GM11168 (cell line): ENCODE measurements around the gene GPR176.

ENCODE experiments used
- in situ Hi-C: fragments of 300-500 bp; cut with MboI; formaldehyde crosslinking; loops from one replicate; pipeline ENCODE4 v1.12.0; 2022; ENCODE audit warnings: low sequenced_read_pairs; ENCODE audit not compliant: unreplicated experiment

Gene GPR176

DNA sequence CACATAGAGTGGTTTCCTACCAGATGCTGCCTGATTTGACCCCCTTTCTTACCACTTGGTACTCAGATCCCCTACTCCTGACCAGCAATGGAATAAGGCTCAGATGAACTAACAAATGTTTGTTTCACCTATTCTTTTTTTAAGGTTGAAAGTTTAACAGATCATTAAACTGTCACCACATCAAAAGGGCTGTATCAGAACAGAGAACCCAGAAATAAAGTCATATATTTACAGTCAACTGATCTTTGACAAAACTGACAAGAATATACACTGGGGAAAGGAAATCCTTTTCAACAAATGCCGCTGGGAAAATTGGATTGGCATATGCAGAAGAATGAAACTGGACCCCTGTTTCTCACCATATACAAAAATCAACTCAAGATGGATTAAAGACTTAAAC is 56.0 kb downstream of the GPR176 start:
- in situ Hi-C loops: no loop called here

DNA sequence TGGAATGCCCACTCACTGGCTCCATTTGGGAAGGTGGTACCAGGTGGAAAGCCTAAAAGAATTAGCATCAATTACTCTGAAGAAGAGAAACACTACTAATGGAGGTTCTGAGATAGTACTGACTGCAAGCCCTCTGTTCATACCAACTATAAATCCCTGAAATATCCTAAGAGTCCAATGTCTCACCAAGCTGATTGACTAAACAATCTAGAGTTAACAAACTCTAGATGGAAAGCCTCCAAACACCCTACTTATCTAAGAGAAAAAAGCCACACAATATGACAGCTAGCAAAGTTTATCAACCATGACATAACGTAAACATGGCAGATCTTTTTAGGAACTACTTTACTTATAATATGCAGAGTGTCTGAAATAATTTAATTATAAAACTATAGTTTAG is 59.2 kb downstream of the GPR176 start:
- in situ Hi-C loops: no loop called here

DNA sequence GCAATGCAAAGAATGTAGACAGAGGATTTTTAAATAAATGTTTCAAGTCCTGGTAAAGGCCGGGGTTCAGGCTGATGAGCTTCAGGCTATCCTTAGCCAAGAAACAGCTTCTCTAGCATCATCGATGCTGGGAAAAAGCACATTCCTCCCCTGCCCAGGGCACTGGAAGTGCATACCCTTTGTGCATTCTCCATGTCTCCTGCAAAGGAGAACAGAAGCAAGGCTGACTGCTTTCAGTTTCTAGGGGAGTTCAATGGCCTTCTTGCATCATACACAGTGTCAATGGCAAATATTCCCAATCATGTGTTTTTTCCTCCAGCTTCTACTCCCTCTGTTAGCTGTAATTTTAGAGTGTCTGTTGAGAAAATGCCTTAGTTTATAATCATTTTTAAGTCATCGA is 59.9 kb downstream of the GPR176 start:
- in situ Hi-C loops: no loop called here

DNA sequence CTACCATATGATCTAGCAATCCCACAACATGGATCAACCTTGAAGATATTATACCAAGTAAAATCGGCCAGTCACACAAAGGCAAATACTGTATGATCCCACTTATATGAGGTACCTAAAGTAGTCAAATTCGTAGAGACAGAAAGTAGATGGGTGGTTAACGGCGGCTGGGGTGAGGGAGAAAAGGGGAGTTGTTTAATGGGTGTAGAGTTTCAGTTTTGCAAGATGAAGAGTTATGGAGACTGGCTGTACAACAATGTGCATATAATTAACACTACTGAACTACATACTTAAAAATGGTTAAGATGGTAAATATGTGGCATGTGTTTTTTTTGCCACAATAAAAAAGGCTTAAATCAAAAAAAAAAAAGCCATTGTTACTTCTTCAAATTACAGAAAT is 60.4 kb downstream of the GPR176 start:
- in situ Hi-C loops: no loop called here

DNA sequence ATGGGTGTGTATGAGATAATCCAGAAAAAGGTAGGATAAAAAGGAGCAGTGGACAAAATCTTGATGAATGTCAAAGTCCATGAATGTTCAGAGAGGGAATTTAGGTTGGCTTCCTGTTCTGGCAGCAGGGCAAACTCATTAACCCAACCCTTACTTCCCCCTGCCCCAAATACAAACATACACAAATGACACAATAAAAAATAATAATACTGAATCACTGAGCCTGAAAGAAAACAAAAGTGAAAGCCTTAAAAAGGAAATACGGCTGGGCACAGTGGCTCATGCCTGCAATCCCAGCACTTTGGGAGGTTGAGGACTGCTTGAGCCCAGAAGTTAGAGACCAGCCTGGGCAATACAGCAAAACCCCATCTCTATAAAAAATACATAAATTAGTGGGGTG is 62.9 kb downstream of the GPR176 start:
- in situ Hi-C loops: no loop called here

DNA sequence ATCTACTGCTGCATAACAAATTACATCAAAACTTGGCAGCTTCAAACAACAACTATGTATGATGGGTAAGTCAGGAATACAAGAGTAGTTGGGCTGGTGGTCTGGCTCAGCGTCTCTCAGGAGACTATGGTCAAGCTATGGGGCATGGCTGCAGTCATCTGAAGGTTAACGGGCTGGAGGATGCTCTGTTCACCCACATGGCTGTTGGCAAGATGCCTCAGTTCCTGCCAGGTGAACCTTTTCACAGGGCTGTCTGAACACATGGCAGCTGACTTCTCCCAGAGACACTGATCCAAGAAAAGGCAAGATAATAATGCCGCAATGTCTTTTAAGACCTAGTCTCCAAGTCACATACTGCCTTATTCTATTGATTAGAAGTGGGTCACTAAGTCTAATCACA is 63.7 kb downstream of the GPR176 start:
- in situ Hi-C loops: no loop called here

DNA sequence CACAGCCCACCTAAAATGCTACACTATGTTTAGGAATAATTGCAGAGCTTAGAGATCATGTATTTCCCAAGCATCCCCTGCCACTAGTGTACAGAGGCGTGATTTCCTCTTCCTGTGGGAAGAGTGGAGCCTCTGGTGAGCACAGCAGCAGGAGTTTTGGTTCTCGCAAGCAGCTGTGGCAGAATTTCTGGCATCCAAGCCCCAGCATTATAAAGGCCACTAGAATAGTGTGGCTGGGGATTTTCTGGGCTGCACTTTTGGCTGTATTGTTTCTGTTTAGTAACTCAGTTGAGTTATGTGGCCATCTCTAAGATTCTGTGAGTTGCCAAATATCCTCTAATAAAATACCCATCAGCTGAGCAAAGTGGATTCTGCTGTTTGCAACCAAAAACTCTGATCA is 64.7 kb downstream of the GPR176 start:
- in situ Hi-C loops: no loop called here

DNA sequence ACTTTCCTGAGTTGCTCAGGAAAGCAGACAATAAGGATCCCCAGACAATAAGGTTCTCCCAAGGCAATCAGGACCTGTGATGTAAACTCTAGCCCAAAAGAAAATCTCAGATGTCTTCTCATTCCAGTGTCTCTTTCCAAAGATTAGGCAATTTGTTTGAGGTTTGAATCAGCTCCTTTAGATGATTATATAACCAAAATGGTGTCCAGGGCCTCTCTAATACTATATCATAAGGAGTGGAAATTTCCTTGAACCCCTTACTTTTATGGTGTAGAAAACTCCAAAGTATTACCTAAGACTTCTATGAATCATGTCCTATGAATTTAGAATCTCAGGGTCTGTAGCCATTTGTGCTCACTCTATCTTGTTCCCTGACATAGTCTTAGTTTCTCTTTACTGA is 65.9 kb downstream of the GPR176 start:
- in situ Hi-C loops: no loop called here

DNA sequence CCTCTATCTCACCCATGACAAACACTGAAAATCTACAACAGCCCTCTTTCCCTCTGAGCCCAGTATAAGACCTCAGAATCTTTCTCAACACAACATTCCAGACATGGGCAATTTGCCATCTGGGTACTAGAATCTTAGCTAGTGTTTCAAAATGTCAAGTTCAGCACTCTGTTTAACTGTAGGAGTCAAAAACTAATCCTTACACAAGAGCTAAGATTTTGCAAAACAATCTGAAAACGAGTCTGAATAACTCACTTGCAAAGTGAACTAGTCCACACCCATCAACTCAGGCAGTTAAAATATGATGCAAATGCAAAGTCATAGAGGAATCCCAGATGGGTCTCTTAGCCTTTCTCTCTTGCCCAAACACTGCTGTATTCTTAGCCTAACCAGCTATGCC is 67.8 kb downstream of the GPR176 start:
- in situ Hi-C loops: no loop called here

DNA sequence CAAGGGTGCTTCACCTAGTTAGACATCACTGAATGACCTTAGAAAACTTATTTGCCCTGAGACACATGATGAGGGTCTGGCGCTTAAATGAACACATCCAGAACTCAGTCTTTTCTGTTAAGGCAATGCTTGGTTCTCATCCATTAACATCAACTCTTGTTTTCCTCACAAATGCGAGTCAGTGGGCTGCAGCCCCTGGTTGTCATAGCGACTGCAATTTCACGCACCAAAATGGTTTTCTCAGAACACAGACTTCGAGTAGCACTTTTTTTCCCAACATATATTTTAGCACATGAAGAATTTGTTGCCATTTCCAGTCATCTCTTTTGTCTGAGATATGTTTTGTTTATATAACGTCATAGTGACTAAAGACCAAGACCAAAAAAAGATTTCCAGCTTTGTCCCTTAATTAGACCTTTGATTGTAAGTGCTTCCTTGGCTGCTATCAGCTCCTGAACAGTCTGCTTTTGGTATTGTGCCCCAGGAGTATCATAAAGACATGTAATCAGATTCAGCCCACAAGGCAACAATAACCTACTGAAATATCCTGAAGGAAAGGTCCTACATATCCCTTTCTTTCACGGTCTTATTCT is 68.5 kb downstream of the GPR176 start:
- in situ Hi-C loops: no loop called here

DNA sequence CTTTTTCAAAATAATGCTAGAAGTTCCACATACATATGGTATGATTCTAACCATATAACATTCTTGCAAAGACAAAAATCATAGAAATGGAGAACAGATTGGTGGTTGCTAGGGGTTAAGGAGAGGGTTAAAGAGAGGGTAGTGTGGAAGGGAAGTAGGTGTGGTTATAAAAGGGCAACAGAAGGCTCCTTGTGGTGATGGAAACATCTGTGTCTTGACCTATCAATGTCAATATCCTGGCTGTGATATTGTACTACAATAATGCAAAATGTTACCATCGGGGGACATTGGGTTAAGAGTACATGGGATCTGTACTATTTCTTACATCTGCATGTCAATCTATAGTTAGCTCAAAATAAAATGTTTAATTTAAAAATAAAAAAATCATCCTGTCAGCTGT is 69.6 kb downstream of the GPR176 start:
- in situ Hi-C loops: no loop called here

DNA sequence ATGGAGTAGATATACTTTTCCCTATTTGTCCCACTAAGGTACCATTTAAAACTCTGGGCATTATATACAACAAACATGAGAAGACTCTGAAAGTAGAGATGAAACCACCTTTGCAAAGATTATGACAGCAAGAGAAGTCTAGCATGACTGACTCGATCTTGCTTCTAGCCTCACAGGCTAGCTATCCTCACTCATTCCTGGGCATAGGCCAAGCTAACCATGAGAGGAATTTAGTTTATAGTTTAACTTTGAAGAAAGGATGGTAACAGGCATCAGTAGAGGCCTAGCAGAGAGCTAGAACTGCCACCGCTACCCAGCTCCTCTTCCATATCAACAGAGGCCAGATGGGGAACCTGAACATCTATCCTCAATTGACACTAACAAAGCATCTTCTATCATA is 74.0 kb downstream of the GPR176 start:
- in situ Hi-C loops: no loop called here

DNA sequence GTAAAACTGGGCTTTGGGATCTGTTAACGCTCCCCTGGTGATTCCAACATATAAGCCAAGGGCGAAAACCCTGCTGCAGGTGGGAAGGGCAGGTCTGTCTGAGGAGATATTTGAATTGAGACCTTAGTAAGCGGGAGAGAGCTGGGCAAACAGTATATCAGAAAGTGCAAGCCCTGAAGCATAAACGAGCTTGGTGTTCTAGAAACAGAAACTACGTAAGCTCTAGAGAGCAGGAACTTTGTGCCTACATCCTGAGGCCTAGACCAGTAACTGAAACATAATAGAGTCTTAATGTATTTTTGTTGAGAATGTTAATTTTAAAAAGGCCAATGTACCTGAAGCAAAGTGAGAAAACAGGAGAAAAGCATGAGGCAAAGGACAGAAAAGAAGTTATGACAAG is 74.5 kb downstream of the GPR176 start:
- in situ Hi-C loops: no loop called here

DNA sequence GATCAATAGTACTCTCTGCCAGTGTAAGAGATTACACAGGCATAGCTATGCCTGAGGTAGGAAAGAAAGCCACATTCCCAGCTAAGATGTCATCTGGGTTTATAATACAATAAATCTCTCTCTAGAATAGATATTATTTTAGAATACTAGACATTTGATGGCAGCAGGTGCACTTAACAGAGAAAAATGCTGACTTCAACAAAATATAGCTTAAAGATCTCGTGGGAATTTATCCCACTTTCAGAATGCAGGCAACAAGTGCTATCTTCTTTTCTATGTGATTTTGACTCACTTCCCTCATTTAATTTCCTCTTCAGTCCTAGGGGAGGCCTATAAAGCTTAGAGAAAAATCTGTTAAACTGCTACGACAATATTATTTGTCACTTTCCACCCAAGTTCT is 76.5 kb downstream of the GPR176 start:
- in situ Hi-C loops: no loop called here

DNA sequence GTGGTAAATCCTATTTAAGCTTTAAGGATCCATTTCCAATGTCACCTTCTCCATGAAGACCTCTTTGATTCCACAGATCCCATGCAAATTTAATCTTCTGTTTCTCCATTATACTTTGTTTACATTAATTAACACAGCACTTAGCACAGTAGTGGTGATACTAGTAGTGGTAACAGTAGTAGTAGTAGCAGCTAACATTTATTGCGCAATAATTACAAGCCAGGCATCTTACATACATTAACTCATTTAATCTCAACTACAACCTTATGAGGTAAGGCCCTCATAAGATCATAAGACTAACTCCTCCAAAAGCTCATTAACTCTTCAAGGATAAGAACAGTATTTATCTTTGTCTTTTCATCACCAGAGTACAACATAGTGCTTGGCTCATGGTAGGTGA is 82.6 kb downstream of the GPR176 start:
- in situ Hi-C loops: no loop called here

DNA sequence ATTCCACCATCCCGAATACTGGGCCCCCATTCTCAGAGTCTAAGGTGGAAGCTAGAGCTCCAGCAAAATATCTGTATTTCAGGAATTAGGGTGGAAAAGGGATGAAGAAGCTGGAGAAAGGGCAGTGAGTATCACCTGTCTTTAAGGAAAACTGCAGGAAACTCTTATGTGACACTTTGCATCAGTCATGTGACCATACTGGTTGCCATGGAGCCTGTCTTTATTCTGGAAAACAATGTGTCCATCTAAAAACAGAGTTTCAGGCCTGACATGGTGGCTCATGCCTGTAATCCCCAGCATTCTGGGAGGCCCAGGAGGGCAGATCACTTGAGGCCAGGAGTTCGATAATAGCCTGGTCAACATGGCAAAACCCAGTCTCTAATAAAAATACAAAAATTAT is 84.5 kb downstream of the GPR176 start:
- in situ Hi-C loops: no loop called here

DNA sequence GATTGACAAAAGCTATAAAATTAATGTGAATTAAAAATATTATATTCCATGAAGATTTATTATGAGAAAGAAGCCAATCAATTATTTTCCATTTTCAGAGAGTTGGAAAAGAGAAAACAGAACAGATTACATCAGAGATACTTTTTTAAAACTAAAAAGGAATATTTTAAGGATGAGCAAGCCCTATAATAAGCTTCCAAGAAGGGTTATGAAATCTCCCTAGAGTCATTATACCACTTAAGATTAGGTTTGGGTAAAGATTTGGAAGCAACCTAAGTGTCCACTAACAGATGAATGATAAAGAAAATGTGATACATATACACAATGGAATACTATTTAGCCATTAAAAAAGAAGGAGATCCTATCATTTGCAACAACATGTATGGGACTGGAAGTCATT is 85.8 kb downstream of the GPR176 start:
- in situ Hi-C loops: no loop called here

DNA sequence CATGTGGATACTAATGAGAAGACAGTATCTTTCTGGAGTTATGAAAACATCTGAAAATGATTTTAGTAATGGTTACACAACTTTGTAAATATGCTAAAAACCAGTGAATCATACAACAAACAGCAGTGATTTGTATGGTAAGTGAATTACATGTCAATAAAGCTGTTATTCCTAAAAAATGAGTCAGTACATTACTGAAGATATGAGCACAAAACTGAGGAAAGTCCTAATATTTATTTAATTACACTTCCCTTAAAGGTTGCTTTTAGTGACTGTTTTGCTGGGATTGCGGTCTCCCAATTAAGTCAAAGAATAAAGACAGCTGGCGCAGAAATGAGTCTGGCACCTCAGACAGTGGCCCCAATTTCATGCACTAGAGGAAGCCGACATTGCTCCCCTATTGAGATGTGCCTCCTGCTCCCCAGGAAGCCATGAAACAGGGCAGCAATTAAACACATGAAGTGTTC is 86.5 kb downstream of the GPR176 start:
- in situ Hi-C loops: no loop called here

DNA sequence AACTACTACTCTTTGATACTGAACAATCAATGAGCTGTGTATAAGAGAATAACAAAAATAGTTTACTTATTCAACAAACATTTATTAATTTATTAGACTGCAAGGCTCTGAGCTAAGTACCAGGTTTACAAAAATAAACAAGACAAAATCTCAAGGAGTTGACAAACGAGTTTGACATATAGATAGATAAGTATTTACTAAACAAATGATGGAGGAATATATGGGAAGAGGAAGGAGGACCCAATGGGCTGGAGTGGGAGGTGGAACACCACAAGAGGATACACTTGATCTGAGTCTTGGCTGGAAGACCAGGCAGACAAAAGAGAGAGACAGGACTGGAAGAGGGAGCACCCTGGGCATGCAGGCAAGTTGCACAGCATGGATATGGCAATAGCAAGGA is 89.9 kb downstream of the GPR176 start:
- in situ Hi-C loops: no loop called here

DNA sequence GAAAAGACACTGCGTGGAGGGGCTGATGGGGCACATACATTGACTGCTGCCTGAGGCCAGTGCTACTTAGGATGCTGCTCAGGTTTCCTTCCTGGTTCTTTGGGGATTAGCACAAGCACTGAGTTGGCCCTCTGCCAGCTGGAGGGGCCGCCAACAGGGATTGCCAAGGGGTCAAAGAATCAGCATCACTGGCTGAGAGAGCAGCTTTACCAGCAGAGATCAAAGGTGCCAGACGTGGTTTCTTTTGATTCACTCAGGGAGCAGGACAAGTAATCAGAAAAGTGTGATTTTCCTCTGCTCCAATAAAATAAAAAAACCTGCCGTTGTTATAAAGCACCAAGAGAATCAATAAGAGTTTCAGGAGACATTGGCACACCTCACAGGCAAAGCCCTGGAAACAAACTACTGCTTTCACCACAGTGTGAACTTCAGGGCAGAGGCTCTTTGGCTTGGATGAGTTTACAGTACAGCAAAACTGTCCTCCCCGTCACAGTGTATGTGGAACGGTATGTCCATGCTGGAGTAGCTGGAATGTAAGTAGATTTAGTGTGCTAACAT is 91.6 kb downstream of the GPR176 start:
- in situ Hi-C loops: no loop called here

DNA sequence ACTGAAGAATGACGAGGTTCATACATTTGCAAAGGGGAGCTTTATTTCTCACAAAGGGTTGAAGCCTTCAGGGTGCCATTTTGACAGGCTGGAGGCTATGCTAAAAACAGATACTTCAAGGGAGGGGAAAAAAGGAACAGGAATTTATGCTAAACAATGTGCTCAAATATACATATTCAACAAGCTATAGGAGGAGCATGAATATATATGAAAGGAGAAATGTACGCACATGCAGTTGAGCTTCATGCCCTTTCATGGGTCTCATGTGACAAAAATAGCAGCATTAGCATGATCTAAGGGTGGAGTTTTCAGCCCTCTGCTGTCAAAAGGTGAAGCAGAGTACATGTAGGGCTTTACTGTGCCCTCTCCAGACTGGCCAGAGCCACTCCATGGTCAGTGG is 93.1 kb downstream of the GPR176 start:
- in situ Hi-C loops: no loop called here

DNA sequence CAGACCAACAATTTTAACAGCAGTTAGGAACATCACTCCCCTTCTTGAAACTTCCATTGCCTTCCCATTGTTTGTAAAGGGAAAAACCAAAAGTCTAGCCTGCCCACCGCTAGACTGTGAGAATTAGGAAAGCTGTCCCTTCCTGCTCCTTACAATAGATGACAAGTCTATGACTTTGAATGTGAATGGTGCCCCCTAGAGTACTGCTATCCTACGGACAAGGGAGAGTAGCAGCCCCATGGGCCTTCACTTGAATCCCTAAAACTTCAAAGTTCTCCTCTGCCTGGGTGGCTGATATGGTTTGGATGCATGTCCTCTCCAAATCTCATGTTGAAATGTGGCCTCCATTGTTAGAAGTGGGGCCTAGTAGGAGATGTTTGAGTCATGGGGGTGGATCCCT is 96.4 kb downstream of the GPR176 start:
- in situ Hi-C loops: no loop called here
